ENCODE results near the gene ATP9A. TPM values are rescaled to one million over a fixed set of nuclear protein-coding genes. Genes with fewer than 3 reads are reported as not detected.

Gene ATP9A
- total and polyA plus RNA-seq, 5 donors from 2014 or later = 0.10 to 0.76 TPM; not detected in 3

DNA sequence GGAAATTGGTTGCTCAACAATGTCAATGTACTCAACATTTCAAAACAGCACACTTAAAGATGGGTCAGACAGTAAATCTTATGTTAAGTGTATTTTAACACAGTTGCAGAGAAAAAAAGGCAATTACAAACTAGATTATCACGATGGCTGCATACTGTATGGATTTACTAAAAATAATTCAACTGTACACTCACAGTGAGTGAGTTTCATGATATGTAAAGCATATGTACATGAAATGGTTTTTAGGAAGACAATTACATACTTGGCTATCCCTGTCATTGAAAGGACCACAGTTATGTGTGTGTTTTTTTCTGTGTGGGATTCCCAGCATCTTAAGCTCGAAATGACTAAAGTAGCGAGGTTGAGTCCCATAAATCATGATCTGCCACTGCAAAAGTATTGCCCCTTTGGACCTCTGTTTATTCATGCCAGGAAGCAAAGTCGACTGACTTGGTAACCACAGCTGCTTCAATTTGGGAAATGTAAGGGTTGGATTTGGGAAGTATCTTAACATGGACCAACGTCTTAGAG, 39.6 kb upstream of the ATP9A start:
- Mint-ChIP-seq H3K4me1 (peaks cover 0 to 5% (median 0%) of the 10 kb centered on the region in 4 donors), H3K9me3 (peaks cover 0 to 2% (median 0%) of the 10 kb centered on the region in 7 donors), H3K36me3 (no peaks in the 10 kb centered on the region), H3K27ac (no peak overlapping the region), H3K27me3 (peaks cover 6% of the 10 kb centered on the region), H3K4me3 (no peak overlapping the region)
- no peak for DNase-seq
- H3K36me3 ChIP-seq (ENCODE audit: control insufficient read depth, insufficient read depth, low read length) = no peaks in the 10 kb centered on the region
- no peak overlapping the region for H3K27ac ChIP-seq (ENCODE audit: insufficient read depth, low read length, poor library complexity, severe bottlenecking)
- no peaks in the 10 kb centered on the region for H3K4me1 ChIP-seq (ENCODE audit: control insufficient read depth, insufficient read depth, low read length, poor library complexity, severe bottlenecking)
- no peaks in the 10 kb centered on the region for H3K27me3 ChIP-seq (ENCODE audit: control insufficient read depth, insufficient read depth, low read length)
- H3K9me3 ChIP-seq (ENCODE audit: control insufficient read depth in 2 of 2, low read length in 2 of 2) = no peaks in the 10 kb centered on the region
- no peak overlapping the region for H3K4me3 ChIP-seq (ENCODE audit: low read depth, low read length)
- no peak for ATAC-seq (ENCODE audit: low read depth in 2 of 2)

DNA sequence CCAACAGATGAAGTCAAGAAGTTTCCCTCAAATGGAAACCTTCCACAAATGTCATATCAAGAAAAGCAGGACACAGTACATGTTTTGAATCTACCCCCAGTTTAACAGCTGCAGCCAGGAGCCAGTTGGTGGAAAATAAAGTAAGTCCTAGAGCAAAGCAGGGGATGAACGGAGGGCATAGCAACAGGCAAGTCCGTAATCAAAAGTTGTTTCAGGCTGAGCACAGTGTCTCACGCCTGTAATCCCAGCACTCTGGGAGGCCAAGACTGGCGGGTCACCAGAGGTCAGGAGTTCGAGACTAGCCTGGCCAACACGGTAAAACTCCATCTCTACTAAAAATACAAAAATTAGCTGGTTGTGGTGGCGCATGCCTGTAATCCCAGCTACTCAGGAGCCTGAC, 36.6 kb upstream of the ATP9A start:
- Mint-ChIP-seq H3K27ac (no peak overlapping the region), H3K4me3 (no peak overlapping the region), H3K4me1 (peaks cover 0 to 7% (median 1%) of the 10 kb centered on the region in 4 donors), H3K27me3 (peaks cover 23% of the 10 kb centered on the region), H3K9me3 (peaks cover 0 to 2% (median 0%) of the 10 kb centered on the region in 7 donors), H3K36me3 (no peaks in the 10 kb centered on the region)
- DNase-seq (no peak), ATAC-seq (ENCODE audit: low read depth in 2 of 2) (no peak)
- Histone ChIP-seq H3K4me1 (ENCODE audit: control insufficient read depth, insufficient read depth, low read length, poor library complexity, severe bottlenecking) (no peaks in the 10 kb centered on the region), H3K4me3 (ENCODE audit: low read depth, low read length) (no peak overlapping the region), H3K36me3 (ENCODE audit: control insufficient read depth, insufficient read depth, low read length) (no peaks in the 10 kb centered on the region), H3K9me3 (ENCODE audit: control insufficient read depth in 2 of 2, low read length in 2 of 2) (no peaks in the 10 kb centered on the region), H3K27ac (ENCODE audit: insufficient read depth, low read length, poor library complexity, severe bottlenecking) (no peak overlapping the region), H3K27me3 (ENCODE audit: control insufficient read depth, insufficient read depth, low read length) (peaks cover 1% of the 10 kb centered on the region)

GRCh38 chr20:51803148-51803854, 35.1 kb upstream of the ATP9A start:
- H3K4me1 Mint-ChIP-seq = peaks cover 0 to 14% (median 1%) of the 10 kb centered on the region in 4 donors
- Histone ChIP-seq H3K27me3 (ENCODE audit: control insufficient read depth, insufficient read depth, low read length) (peaks cover 9% of the 10 kb centered on the region), H3K36me3 (ENCODE audit: control insufficient read depth, insufficient read depth, low read length) (no peaks in the 10 kb centered on the region), H3K4me3 (ENCODE audit: low read depth, low read length) (no peak overlapping the region), H3K27ac (ENCODE audit: insufficient read depth, low read length, poor library complexity, severe bottlenecking) (no peak overlapping the region), H3K4me1 (ENCODE audit: control insufficient read depth, insufficient read depth, low read length, poor library complexity, severe bottlenecking) (no peaks in the 10 kb centered on the region), H3K9me3 (ENCODE audit: control insufficient read depth in 2 of 2, low read length in 2 of 2) (no peaks in the 10 kb centered on the region)
- ATAC-seq (ENCODE audit: low read depth in 2 of 2) (no peak), DNase-seq (no peak)
- no peaks in the 10 kb centered on the region for H3K36me3 Mint-ChIP-seq
- H3K9me3 Mint-ChIP-seq = peaks cover 0 to 2% (median 0%) of the 10 kb centered on the region in 7 donors
- no peak overlapping the region for H3K27ac Mint-ChIP-seq
- no peak overlapping the region for H3K4me3 Mint-ChIP-seq
- peaks cover 37% of the 10 kb centered on the region for H3K27me3 Mint-ChIP-seq

DNA sequence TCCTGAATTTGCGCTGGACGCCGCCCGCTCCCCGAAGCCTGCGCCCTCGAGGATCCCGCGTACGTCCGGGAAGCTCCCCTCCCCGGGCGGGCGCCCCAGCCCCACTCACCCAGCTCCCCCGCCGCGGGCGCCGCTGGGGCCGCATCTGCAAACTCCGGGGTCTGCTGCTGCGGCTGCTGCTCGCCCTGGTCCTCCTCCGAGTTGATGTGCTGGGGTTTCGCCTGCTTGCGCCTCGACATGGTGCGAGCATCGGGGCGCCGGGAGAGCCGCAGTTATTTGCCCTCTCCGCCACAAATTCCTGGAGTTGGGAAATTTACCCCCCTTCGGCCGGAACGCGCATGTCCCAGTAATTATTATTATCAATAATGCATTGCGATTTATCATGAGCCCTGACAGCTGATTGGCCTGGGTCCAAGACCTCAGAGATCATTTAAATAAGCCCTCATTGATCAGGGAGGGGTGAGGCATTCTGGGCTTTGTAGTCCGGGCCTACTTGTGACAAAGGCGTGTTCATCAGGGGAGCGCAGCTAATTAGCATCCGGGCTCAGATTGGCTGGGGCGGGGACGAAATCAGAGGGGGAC, 34.1 kb upstream of the ATP9A start, which contains the start of gene SALL4:
TSS of gene SALL4 (minus strand) at position 352 of the 582 bp plus-strand sequence. CDS start at position 239, 113 bp downstream.
- no peak for ATAC-seq (ENCODE audit: low read depth in 2 of 2)
- Mint-ChIP-seq H3K27me3 (peaks cover 48% of the 10 kb centered on the region), H3K4me3 (no peak within 1 kb of the TSS), H3K36me3 (no peaks in the 10 kb centered on the region), H3K4me1 (peaks cover 0 to 14% (median 1%) of the 10 kb centered on the region in 4 donors), H3K27ac (no peak within 1 kb of the TSS), H3K9me3 (peaks cover 0 to 2% (median 0%) of the 10 kb centered on the region in 7 donors)
- Histone ChIP-seq H3K27ac (ENCODE audit: insufficient read depth, low read length, poor library complexity, severe bottlenecking) (no peak within 1 kb of the TSS), H3K27me3 (ENCODE audit: control insufficient read depth, insufficient read depth, low read length) (peaks cover 9% of the 10 kb centered on the region), H3K4me3 (ENCODE audit: low read depth, low read length) (no peak within 1 kb of the TSS), H3K36me3 (ENCODE audit: control insufficient read depth, insufficient read depth, low read length) (no peaks in the 10 kb centered on the region), H3K9me3 (ENCODE audit: control insufficient read depth in 2 of 2, low read length in 2 of 2) (no peaks in the 10 kb centered on the region), H3K4me1 (ENCODE audit: control insufficient read depth, insufficient read depth, low read length, poor library complexity, severe bottlenecking) (no peaks in the 10 kb centered on the region)
- DNase-seq = no peak

DNA sequence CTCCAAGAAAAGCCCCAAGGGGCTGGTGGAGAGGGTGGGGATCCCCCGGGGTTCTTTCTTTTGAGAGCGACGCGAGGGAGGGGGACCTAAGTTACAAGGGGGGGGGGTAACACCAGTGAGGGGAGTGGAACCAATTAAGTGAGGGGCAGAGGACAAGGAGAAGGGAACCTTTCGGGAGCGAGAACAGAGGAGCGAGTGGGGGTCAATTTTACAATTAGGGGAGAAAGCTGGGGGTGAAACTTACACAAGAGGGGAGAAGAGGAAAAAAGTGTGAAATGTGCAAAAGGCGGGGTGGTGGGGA, 33.6 kb upstream of the ATP9A start:
- no peak overlapping the region for H3K4me3 Mint-ChIP-seq

DNA sequence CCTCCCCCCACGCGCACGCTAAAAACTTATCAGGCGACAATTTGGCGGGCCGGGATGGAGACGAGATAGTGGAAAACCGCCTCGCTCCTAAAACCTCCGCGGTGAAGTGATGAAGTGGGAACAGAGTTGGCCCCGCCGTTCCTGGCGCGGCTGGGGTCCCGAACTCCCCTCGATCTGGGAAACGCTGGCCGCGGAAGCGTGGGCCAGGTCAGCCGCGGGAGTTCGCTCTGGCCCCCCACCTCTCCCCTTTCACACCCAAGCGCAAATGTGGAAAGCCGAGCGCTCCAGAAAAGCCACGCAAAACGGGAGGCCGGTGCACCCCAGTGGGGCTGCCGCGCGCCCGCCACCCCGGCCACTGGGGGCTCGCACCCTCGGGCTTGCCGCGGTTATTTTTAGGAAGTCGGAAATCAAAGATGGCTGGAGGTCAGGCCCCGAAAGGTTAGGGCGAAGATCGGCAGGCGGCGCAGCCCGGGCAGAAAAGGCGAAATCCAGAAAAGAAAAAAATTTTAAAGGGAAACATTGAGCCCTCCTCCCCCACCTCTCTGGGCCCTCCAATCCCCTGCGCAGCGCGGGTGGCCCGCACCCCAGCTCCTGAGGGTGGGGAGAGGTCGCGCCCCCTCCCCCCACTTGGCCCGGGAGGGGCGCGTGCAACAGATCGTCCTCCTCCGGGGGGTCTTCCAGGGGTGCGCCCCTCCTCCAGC, 33.1 kb upstream of the ATP9A start:
- Mint-ChIP-seq H3K27ac (no peak overlapping the region), H3K27me3 (peaks cover 49% of the 10 kb centered on the region), H3K36me3 (no peaks in the 10 kb centered on the region), H3K4me1 (peaks cover 0 to 14% (median 1%) of the 10 kb centered on the region in 4 donors), H3K4me3 (no peak overlapping the region), H3K9me3 (peaks cover 0 to 2% (median 0%) of the 10 kb centered on the region in 7 donors)
- DNase-seq = no peak
- H3K36me3 ChIP-seq (ENCODE audit: control insufficient read depth, insufficient read depth, low read length) = no peaks in the 10 kb centered on the region
- H3K27ac ChIP-seq (ENCODE audit: insufficient read depth, low read length, poor library complexity, severe bottlenecking) = no peak overlapping the region
- H3K4me3 ChIP-seq (ENCODE audit: low read depth, low read length) = no peak overlapping the region
- no peaks in the 10 kb centered on the region for H3K9me3 ChIP-seq (ENCODE audit: control insufficient read depth in 2 of 2, low read length in 2 of 2)
- H3K4me1 ChIP-seq (ENCODE audit: control insufficient read depth, insufficient read depth, low read length, poor library complexity, severe bottlenecking) = no peaks in the 10 kb centered on the region
- H3K27me3 ChIP-seq (ENCODE audit: control insufficient read depth, insufficient read depth, low read length) = peaks cover 9% of the 10 kb centered on the region
- no peak for ATAC-seq (ENCODE audit: low read depth in 2 of 2)

More for the DNA sequence above, 33.6 kb upstream of the ATP9A start:
- Histone ChIP-seq H3K27me3 (ENCODE audit: control insufficient read depth, insufficient read depth, low read length) (peaks cover 9% of the 10 kb centered on the region), H3K9me3 (ENCODE audit: control insufficient read depth in 2 of 2, low read length in 2 of 2) (no peaks in the 10 kb centered on the region), H3K36me3 (ENCODE audit: control insufficient read depth, insufficient read depth, low read length) (no peaks in the 10 kb centered on the region), H3K27ac (ENCODE audit: insufficient read depth, low read length, poor library complexity, severe bottlenecking) (no peak overlapping the region), H3K4me1 (ENCODE audit: control insufficient read depth, insufficient read depth, low read length, poor library complexity, severe bottlenecking) (no peaks in the 10 kb centered on the region), H3K4me3 (ENCODE audit: low read depth, low read length) (no peak overlapping the region)
- Mint-ChIP-seq H3K4me1 (peaks cover 0 to 14% (median 1%) of the 10 kb centered on the region in 4 donors), H3K9me3 (peaks cover 0 to 2% (median 0%) of the 10 kb centered on the region in 7 donors), H3K27me3 (peaks cover 49% of the 10 kb centered on the region), H3K27ac (no peak overlapping the region), H3K36me3 (no peaks in the 10 kb centered on the region)
- DNase-seq (no peak), ATAC-seq (ENCODE audit: low read depth in 2 of 2) (no peak)

- Mint-ChIP-seq H3K4me1 (peaks cover 0 to 14% (median 1%) of the 10 kb centered on the region in 4 donors), H3K4me3 (no peak overlapping the region), H3K27ac (no peak overlapping the region), H3K9me3 (peaks cover 0 to 2% (median 0%) of the 10 kb centered on the region in 7 donors), H3K36me3 (no peaks in the 10 kb centered on the region), H3K27me3 (peaks cover 49% of the 10 kb centered on the region)
- H3K4me1 ChIP-seq (ENCODE audit: control insufficient read depth, insufficient read depth, low read length, poor library complexity, severe bottlenecking) = no peaks in the 10 kb centered on the region
- H3K27me3 ChIP-seq (ENCODE audit: control insufficient read depth, insufficient read depth, low read length) = peaks cover 9% of the 10 kb centered on the region
- DNase-seq (no peak), ATAC-seq (ENCODE audit: low read depth in 2 of 2) (no peak)
- H3K27ac ChIP-seq (ENCODE audit: insufficient read depth, low read length, poor library complexity, severe bottlenecking) = no peak overlapping the region
- no peaks in the 10 kb centered on the region for H3K36me3 ChIP-seq (ENCODE audit: control insufficient read depth, insufficient read depth, low read length)
- no peaks in the 10 kb centered on the region for H3K9me3 ChIP-seq (ENCODE audit: control insufficient read depth in 2 of 2, low read length in 2 of 2)
- H3K4me3 ChIP-seq (ENCODE audit: low read depth, low read length) = no peak overlapping the region
Observed at GRCh38 chr20:51800872-51801121, 32.6 kb upstream of the ATP9A start.
